GM18520 (cell line): ENCODE results near the gene KLHL13.
"Not testable (repeated sequence)": the region's sequence is repeated elsewhere in the genome, so short reads cannot be mapped to it uniquely, and the experiment has no call there.

ENCODE experiments used
- ATAC-seq: cut with Tn5 transposase; IDR thresholded peaks from one replicate; pipeline ENCODE4 v1.9.1; 2021; ENCODE audit not compliant: unreplicated experiment

The KLHL13 gene

GRCh38 chrX:117996408-117996807 is 120.2 kb downstream of the KLHL13 start:
- ATAC-seq, result no peak

GRCh38 chrX:117995378-117995777 is 121.2 kb downstream of the KLHL13 start:
- no peak for ATAC-seq

- no peak for ATAC-seq
Observed at GRCh38 chrX:117992192-117992723, 124.4 kb downstream of the KLHL13 start.

- no peak for ATAC-seq
Observed at GRCh38 chrX:117990438-117990837, 126.2 kb downstream of the KLHL13 start.

- ATAC-seq, result no peak
Observed at GRCh38 chrX:117989512-117989911, 127.1 kb downstream of the KLHL13 start.

GRCh38 chrX:117987373-117987772 is 129.2 kb downstream of the KLHL13 start:
- ATAC-seq, result no peak

GRCh38 chrX:117985241-117985640 is 131.4 kb downstream of the KLHL13 start:
- no peak for ATAC-seq

GRCh38 chrX:117982694-117983392 is 133.8 kb downstream of the KLHL13 start:
- no peak for ATAC-seq

GRCh38 chrX:117978402-117978801 is 138.2 kb downstream of the KLHL13 start:
- ATAC-seq, result no peak

- no peak for ATAC-seq
Observed at GRCh38 chrX:117977526-117977925, 139.1 kb downstream of the KLHL13 start.

GRCh38 chrX:117973110-117973807 is 143.4 kb downstream of the KLHL13 start:
- ATAC-seq, result no peak

- no peak for ATAC-seq
Observed at GRCh38 chrX:117972711-117973109, 143.9 kb downstream of the KLHL13 start.

GRCh38 chrX:117969782-117970181 is 146.8 kb downstream of the KLHL13 start:
- ATAC-seq, result no peak

- no peak for ATAC-seq
Observed at GRCh38 chrX:117969328-117969727, 147.3 kb downstream of the KLHL13 start.

GRCh38 chrX:117959045-117959444 is 157.6 kb downstream of the KLHL13 start:
- ATAC-seq, result no peak

GRCh38 chrX:117957128-117957527 is 159.5 kb downstream of the KLHL13 start:
- ATAC-seq, result no peak

GRCh38 chrX:117939296-117939695 is 177.3 kb downstream of the KLHL13 start:
- ATAC-seq, result not testable (repeated sequence)

GRCh38 chrX:117936118-117936517 is 180.5 kb downstream of the KLHL13 start:
- no peak for ATAC-seq

- ATAC-seq, result not testable (repeated sequence)
Observed at GRCh38 chrX:117930116-117930515, 186.5 kb downstream of the KLHL13 start.

GRCh38 chrX:117919755-117920154 is 196.9 kb downstream of the KLHL13 start:
- no peak for ATAC-seq

- no peak for ATAC-seq
Observed at GRCh38 chrX:117910216-117910615, 206.4 kb downstream of the KLHL13 start.

GRCh38 chrX:117898226-117898625 is 218.4 kb downstream of the KLHL13 start:
- no peak for ATAC-seq
